CD4-positive, alpha-beta T cell (primary cell): Measurements from ENCODE around the gene RPTOR. TPM values are rescaled to one million over a fixed set of nuclear protein-coding genes. Genes with fewer than 3 reads are reported as not detected.

Experiments used
- ATAC-seq: fragments of 200-7000 bp; cut with Tn5 transposase; one replicate; pipeline ENCODE4 v1.10.0; 2022; ENCODE audit warnings: mild to moderate bottlenecking; ENCODE audit not compliant: poor library complexity
- CTCF ChIA-PET: fragments of 350-600 bp; sonication (Branson Sonifier 250); formaldehyde crosslinking; loops from one replicate; lab custom pipeline; 2021; ENCODE audit warnings: antibody characterized with exemption, inconsistent platforms; lab: Charles Lee
- POLR2A ChIA-PET: fragments of 350-600 bp; sonication (Branson Sonifier 250); formaldehyde crosslinking; loops from one replicate; lab custom pipeline; 2021; ENCODE audit warnings: antibody characterized with exemption, inconsistent platforms; lab: Charles Lee
- DNase-seq, 14 experiments: peaks; one replicate each; pipeline ENCODE4 v3.0.0-alpha.2; 2013 to 2020; ENCODE audit warnings: mixed read lengths in 2 of 14
- H3K27ac ChIP-seq, 2 donors: one replicate each; pipeline versions ENCODE4 v1.5.1 to v1.7.0; 2013; ENCODE audit warnings: low read length in 2 of 2, low read depth in 1 of 2, mild to moderate bottlenecking in 1 of 2
- H3K27me3 ChIP-seq, 2 experiments: 1 replicate in 1 of 2; 2 replicates in 1 of 2; pipeline versions ENCODE4 v1.6.1 to v1.7.0; 2013; ENCODE audit warnings: low read length in 2 of 2, control low read depth in 1 of 2, mild to moderate bottlenecking in 1 of 2, moderate library complexity in 1 of 2; ENCODE audit not compliant: insufficient read depth in 2 of 2, control insufficient read depth in 1 of 2
- H3K36me3 ChIP-seq: one replicate; pipeline ENCODE4 v1.6.1; 2013; ENCODE audit warnings: low read length, control low read depth; ENCODE audit not compliant: insufficient read depth
- H3K4me1 ChIP-seq: one replicate; pipeline ENCODE4 v1.6.1; 2013; ENCODE audit warnings: low read length, control low read depth; ENCODE audit not compliant: insufficient read depth
- H3K4me3 ChIP-seq: one replicate; pipeline ENCODE4 v1.5.1; 2013; ENCODE audit warnings: mild to moderate bottlenecking, low read length, moderate library complexity
- H3K9me3 ChIP-seq, 2 experiments: 1 replicate in 1 of 2; 2 replicates in 1 of 2; pipeline versions ENCODE4 v1.6.1 to v1.7.0; 2013; ENCODE audit warnings: low read length in 2 of 2, mild to moderate bottlenecking in 2 of 2, control low read depth in 1 of 2, moderate library complexity in 1 of 2; ENCODE audit not compliant: control insufficient read depth in 1 of 2, insufficient read depth in 1 of 2
- H3K27ac Mint-ChIP-seq: one replicate; pipeline ENCODE4 v1.8.0; 2020; ENCODE audit warnings: mixed read lengths
- H3K27me3 Mint-ChIP-seq: one replicate; pipeline ENCODE4 v1.8.0; 2021; ENCODE audit warnings: mixed read lengths
- H3K36me3 Mint-ChIP-seq: one replicate; pipeline ENCODE4 v1.8.0; 2021; ENCODE audit warnings: low read depth, mixed read lengths
- H3K4me1 Mint-ChIP-seq: one replicate; pipeline ENCODE4 v1.8.0; 2021; ENCODE audit warnings: low read depth, mixed read lengths
- H3K4me3 Mint-ChIP-seq: one replicate; pipeline ENCODE4 v1.8.0; 2020; ENCODE audit warnings: mild to moderate bottlenecking, mixed read lengths
- H3K9me3 Mint-ChIP-seq: one replicate; pipeline ENCODE4 v1.8.0; 2020; ENCODE audit warnings: mixed read lengths
- CTCF ChIP-seq: fragments of 200-600 bp; IDR thresholded peaks from one replicate; pipeline ENCODE4 v1.8.0; 2022; ENCODE audit warnings: antibody characterized with exemption, mild to moderate bottlenecking
- intact Hi-C, 2 experiments: fragments of 100-400 bp; cut with DNase I in 1 of 2; cut with micrococcal nuclease in 1 of 2; formaldehyde crosslinking; loops; one replicate each; pipeline versions ENCODE4 v1.15.1 to v1.9.0; 2023 to 2025; cut with DNase I, micrococcal nuclease
- total RNA-seq, 174 experiments: library from RNA in 2 of 174; stranded (reverse) in 2 of 174; gene quantifications; one replicate each; pipeline ENCODE4 v1.2.3 and lab custom pipeline; 2021 to 2026

Gene RPTOR
- total RNA-seq, 2 experiments from 2014 or later: 45.0 to 47.1 TPM

GRCh38 chr17:80682372-80682771, 137.7 kb downstream of the RPTOR start:
- peaks cover 53% of the 10 kb centered on the region for H3K4me1 Mint-ChIP-seq
- intact Hi-C loops: no loop called here
- H3K27me3 ChIP-seq: no peaks in the 10 kb centered on the region
- H3K36me3 Mint-ChIP-seq: peaks cover 17% of the 10 kb centered on the region
- H3K27me3 Mint-ChIP-seq: no peaks in the 10 kb centered on the region
- H3K9me3 Mint-ChIP-seq: no peaks in the 10 kb centered on the region
- ChIA-PET CTCF (no interaction called here), POLR2A (no interaction called here)
- peak overlapping the region; percentile 43 for H3K27ac Mint-ChIP-seq
- H3K9me3 ChIP-seq: no peaks in the 10 kb centered on the region
- no peak overlapping the region for H3K4me3 Mint-ChIP-seq
- no peak overlapping the region for H3K27ac ChIP-seq
- H3K4me3 ChIP-seq: no peak overlapping the region
- TF ChIP-seq CTCF: no peak
- H3K4me1 ChIP-seq: peaks cover 16% of the 10 kb centered on the region
- no peaks in the 10 kb centered on the region for H3K36me3 ChIP-seq
- ATAC-seq (no peak), DNase-seq (no peak)

GRCh38 chr17:80683625-80684104, 139.0 kb downstream of the RPTOR start:
- Mint-ChIP-seq H3K27ac (peak overlapping the region; percentile 58), H3K9me3 (no peaks in the 10 kb centered on the region), H3K4me3 (no peak overlapping the region), H3K4me1 (peaks cover 41% of the 10 kb centered on the region), H3K27me3 (no peaks in the 10 kb centered on the region), H3K36me3 (peaks cover 21% of the 10 kb centered on the region)
- H3K36me3 ChIP-seq: no peaks in the 10 kb centered on the region
- ATAC-seq (no peak), DNase-seq (no peak)
- CTCF ChIA-PET: no interaction called here
- H3K4me1 ChIP-seq: peaks cover 10% of the 10 kb centered on the region
- H3K4me3 ChIP-seq: no peak overlapping the region
- H3K27me3 ChIP-seq: no peaks in the 10 kb centered on the region
- intact Hi-C loops: no loop called here
- POLR2A ChIA-PET: no interaction called here
- TF ChIP-seq CTCF: no peak
- H3K27ac ChIP-seq: no peak overlapping the region
- H3K9me3 ChIP-seq: no peaks in the 10 kb centered on the region

DNA sequence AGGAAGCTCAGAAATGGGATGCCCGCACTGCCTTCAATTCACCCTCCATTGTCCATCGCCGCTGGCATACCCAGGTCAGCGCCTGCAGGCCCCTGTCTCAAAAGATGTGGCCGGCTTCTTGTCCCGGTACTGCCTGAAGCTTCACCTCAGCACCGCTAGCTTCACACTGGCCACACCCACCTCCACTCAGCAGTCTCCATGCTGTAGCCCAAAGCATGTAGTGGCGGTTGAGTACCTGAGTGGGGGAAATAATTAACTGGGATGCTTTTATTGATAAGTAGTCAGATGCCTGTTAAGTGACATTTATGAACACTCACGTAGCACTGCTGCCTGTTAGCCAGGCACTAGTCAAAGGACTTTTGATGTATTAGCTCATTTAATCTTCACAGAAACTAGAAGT, 143.2 kb downstream of the RPTOR start:
- no peak for TF ChIP-seq CTCF
- DNase-seq: no peak
- ChIA-PET POLR2A (no interaction called here), CTCF (no interaction called here)
- H3K4me1 Mint-ChIP-seq: peaks cover 27% of the 10 kb centered on the region
- no peak overlapping the region for H3K27ac Mint-ChIP-seq
- no peaks in the 10 kb centered on the region for H3K9me3 ChIP-seq
- peaks cover 26% of the 10 kb centered on the region for H3K36me3 Mint-ChIP-seq
- H3K4me1 ChIP-seq: no peaks in the 10 kb centered on the region
- H3K27me3 Mint-ChIP-seq: no peaks in the 10 kb centered on the region
- no peaks in the 10 kb centered on the region for H3K36me3 ChIP-seq
- no peak overlapping the region for H3K27ac ChIP-seq
- ATAC-seq: no peak
- no peak overlapping the region for H3K4me3 Mint-ChIP-seq
- no peak overlapping the region for H3K4me3 ChIP-seq
- intact Hi-C loops: no loop called here
- H3K27me3 ChIP-seq: no peaks in the 10 kb centered on the region
- peaks cover 2% of the 10 kb centered on the region for H3K9me3 Mint-ChIP-seq
